ENCODE data around the gene HJV. TPM values are rescaled to one million over a fixed set of nuclear protein-coding genes. Genes with fewer than 3 reads are reported as not detected.

The HJV gene
- polyA plus RNA-seq, 3 donors: 0.07 to 0.21 (median 0.16) TPM

DNA sequence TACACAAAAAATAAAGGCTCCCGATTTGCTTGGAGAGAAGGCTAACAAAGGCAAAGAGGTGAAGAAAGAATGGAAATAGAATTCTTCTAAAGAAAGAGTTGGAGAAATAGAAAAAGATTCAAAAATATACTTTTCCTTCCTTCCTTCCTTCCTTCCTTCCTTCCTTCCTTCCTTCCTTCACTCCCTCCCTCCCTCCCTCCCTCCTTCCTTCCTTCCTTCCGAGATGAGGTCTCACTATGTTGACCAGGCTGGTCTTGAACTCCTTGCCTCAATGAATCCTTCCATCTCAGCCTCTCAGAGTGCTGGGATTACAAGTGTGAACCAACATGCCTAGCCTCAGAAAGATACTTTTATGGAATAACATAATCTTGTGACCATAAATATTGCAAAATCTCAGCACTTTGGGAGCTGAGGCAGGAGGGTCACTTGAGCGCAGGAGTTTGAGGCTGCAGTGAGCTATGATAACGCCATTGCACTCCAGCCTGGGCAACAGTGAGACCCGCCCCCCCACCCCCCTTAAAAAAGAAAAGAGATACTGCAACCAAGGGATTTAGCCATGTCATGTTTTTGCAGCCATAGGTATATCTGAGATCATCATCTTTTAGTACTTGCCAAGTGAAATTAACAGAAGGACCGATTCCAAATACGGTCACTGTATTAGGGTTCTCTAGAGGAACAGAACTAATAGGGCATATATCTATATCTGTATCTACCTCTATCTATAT is 1.0 kb upstream of the HJV start:
- no peak for DNase-seq (ENCODE audit: low read depth in 3 of 3, low spot score in 2 of 3)

DNA sequence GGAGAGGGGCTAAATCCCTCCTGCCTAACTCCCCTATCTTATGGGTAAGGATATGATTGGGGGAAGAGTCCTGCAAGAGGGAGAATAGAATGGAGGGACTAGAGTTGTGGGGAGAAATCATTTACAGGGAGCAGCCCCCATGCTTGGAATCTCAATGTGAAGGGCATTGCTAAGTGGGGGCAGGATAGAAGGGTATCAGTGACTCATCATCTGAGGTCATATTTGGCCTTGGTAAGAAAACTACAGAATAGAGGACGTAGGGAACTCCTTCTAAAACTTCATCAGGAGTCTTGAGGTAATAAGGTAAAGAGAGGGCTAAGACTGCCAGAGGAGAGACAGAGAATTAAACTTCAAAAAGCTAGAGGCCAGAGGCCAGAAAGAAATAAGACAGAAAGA is 487 bp downstream of the HJV start:
- no peak for DNase-seq (ENCODE audit: low read depth in 3 of 3, low spot score in 2 of 3)

DNA sequence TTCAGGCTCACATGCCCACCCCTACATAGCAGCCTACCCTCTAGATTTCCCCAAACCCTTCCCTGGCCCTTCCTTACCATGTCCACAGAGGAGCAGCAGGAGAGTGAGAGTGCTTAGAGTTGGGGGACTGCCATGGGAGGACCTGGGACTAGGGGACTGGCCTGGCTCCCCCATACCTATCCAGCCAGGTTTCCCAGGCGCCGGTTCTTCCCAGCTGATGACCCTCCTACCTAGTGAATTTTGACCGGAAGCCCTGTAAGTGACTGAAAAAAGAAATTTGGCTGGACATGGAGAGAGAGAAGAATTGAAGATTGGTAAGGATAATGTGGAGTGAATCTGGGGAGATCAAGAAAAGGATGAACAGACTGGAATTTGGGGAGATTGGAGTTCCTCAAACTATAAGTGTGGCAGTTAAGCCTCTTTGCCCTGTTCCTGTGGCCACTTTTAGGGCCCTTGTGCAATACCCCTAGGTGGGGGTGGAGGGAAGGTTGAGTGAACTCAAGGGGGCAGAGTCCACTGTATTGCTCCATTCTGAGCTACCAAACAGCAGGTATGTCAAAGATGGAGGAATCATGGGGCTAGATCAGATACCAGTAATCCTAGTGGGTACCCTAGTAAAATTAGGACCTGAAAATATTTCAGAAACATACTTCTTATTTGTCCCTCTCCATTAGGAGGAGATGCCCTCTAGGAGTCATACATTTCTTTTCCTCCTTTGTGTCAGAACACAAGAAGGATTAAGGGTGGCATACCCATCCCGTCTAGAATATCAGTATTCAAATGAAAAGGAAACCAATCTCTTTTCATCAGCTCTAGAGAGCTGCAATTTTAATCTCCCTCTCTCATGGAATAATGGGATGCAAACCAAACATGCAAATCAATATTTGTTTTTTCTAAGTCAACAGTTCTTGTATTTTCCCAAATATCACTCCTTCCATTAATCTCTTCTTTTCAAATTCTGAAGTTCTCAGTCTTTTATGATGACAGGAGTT is 1.2 kb downstream of the HJV start:
- no peak for DNase-seq (ENCODE audit: low read depth in 3 of 3, low spot score in 2 of 3)

DNA sequence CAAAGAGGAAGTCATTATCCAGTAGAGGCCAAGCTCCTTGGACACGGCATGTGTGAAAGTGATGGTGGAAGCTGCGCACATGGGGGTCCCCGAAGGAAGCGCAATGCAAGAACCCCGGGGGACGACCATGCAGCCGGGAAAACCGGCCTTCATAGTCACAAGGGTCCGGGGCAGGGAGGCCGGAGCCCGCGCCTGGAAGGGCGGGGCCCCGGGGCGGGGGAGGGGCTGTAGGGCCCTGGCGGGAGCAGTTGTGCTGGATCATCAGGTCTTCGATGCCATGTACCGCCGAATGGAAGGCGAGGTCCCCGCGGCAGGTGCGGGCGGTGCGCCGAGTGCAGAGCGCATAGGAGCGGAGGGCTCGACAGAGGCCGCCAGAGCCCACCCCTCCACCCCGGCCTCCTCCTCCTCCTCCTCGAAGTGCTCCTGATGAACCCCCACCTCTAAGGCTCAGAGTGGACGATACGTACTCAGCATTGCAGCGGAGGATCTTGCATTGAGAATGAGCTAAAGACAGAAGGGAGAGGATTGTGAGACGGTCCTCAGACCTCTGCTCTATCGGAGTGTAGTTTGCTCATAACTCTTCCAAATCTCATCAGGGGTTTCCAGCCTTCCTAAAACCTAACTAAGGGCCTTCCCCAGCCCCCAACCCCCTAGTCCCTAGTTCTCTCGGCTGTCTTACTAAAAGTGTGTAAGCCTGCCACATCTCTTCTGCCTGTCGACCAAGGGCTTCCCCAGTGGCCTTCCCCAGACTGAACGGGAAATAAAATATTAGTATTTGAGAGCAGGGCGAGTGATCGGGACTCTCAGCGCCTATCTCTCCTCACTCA is 2.1 kb downstream of the HJV start:
- DNase-seq (ENCODE audit: low read depth in 3 of 3, low spot score in 2 of 3): no peak

DNA sequence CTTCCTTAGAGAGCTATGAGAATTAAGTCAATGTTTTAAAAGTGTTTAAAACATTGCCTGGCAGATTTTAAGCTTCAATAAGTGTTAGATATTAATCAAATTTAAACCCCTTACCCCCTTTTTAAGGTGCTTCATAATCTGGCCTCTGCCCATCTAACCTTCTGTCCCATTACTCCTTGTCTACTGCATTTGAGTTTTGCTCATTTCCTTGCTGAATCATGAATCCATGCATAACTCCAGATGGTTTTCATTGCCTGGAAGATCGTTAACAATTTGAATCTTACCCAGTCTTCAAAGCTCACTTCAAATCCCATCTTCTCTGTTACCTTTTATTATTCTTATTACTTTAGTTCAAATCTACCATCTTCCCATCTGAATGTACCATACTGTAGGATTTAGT is 4.6 kb downstream of the HJV start:
- no peak for DNase-seq (ENCODE audit: low read depth in 3 of 3, low spot score in 2 of 3)

DNA sequence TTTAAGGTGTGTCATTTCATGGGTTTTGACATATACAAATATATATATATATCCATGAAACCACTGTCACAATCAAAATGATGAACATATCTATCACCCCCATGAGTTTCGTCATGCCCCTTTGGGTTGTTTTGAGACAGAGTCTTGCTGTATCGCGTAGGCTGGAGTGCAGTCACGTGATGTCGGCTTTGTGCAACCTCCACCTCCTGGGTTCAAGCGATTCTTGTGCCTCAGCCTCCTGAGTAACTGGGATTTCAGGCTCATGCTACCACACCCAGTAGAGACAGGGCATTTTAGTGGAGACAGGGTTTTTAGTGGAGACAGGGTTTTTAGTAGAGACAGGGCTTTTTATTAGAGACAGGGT is 8.0 kb downstream of the HJV start:
- no peak for DNase-seq (ENCODE audit: low read depth in 3 of 3, low spot score in 2 of 3)

DNA sequence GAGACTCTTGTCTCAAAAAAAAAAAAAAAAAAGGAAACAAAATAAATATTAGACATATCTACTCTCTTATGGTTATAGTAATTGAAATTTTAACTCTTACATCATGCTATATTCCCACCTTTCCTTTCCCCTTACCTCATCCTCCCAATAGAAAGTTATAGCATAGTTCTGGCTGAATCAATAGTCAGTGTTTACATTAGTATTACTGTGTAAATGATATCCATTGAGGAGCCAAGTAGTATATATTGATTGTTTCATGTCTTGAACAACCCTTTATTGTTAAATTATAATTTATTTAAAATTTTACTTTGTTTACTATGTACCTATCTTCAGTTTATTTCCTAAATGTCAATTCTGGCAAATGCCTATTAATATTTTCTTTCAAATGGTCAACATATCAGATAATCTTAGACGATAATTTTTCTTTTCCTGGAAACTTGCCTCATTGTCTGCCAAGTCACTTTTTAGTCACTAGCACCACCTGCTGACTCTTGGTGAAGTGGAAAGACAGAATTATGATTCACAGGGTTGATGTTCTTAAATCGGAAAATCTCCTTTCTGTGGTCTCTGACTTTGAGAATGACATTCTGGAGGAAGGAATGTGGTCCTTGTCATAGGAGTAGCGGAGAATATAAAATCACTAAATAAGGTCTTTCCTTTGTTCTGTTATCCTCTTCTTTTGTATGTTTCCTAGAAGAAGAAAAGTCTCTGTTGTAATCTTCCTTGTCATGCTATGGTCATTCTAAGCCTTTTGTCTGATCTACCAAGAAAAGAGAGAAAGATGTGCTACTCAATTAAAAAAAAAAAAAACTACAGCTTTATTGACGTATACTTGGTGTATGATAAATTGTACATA is 8.6 kb downstream of the HJV start:
- peak in 1 of 3 donors; percentile 60 for DNase-seq (ENCODE audit: low read depth in 3 of 3, low spot score in 2 of 3)

DNA sequence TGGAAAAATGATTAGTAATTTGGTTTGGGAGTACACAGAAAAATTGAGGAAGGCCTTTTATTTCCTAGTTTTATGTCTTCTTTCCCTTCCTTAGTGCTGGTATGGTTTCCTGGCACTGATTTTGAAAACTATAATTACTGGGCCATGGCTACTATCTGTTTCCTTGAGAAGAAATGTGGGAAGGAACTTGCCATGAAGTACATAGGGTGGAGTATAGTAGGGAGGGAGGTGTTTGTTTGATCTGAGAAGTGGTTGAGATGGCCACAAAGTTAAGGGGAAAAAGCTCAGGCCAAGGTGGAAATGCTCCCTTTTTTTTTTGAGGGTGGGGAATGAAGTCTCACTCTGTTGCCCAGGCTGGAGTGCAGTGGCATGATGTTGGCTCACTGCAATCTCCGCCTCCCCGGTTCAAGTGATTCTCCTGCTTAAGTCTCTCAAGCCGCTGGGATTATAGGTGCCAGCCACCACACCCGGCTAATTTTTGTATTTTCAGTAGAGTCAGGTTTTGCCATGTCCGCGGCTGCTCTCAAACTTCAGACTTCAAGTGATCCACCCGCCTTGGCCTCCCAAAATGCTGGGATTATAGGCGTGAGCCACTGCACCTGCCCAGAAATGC is 11.3 kb downstream of the HJV start:
- no peak for DNase-seq (ENCODE audit: low read depth in 3 of 3, low spot score in 2 of 3)

DNA sequence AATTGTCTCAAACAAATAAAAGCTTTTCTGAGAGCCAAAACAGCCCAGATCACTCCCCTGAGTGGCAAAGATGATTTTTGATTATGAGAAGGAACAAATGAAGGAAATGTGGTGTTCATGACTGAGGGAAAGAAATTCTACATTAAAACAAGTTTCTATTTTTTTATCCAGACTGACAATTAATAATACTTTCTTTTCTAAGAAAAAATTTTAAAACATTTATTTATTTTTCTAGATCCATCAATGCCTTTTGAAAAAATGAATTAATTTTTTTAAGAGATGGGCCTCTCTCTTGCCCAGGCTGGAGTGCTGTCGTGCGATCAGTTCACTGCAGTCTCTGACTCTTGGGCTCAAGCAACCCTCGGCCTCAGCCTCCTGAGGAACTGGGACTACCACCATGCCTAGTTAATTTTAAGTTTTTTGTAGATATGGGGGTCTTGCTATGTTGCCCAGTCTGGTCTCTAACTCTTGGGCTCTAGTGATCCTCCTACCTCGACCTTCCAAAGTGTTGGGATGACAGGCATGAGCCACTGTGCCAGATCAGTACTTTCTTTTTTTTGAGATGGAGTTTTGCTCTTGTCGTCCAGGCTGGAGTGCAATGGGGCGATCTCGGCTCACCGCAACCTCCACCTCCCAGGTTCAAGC is 13.9 kb downstream of the HJV start:
- no peak for DNase-seq (ENCODE audit: low read depth in 3 of 3, low spot score in 2 of 3)

DNA sequence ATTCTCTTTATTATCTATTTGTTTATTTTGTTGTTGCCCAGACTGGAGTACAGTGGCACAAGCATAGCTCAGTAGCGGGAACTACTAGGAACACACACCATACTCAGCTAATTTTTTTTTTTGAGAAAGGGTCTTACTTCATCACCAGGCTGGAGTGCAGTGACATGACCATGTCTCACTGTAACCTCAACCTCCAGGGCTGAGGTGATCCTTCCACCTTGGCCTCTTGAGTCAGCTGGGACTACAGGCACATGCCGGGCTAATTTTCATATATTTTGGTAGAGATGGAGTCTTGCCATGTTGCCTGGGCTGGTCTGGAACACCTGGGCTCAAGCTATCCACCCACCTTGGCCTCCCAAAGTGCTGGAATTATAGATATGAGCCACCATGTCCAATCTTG is 19.8 kb downstream of the HJV start:
- no peak for DNase-seq (ENCODE audit: low read depth in 3 of 3, low spot score in 2 of 3)

DNA sequence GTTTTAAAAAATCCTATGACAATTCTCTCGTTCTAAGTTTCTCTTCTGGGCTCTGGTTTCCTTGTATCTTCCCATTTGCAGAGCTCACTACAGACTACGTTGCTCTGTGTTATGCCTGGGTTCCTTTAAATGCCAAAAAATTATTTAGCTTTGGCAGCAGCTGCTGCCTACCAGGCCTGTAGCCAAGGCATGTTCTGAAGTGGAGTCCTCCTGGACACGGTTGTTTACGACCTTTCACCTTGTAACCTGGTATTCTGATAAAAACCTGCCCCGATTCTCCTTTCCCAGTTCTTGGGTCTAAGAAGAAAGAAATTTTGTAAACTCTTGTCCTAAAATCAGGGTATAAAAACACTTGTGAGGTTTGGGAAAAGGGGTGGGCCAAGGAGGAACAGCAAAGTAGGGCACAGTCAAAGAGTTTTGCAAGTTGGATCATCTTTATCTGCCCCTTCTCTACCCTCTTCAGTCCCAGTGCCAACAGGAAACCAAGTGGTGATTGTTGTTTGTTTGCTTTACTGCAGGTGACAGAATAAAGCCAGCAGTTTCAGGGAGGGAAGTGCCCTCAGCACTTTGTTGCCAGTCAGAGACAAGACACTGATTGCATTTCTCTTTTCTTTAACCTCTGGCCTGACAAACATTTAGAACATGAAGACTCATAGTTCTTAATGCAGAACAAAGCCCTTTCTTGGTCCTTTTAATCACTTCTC is 22.1 kb downstream of the HJV start:
- no peak for DNase-seq (ENCODE audit: low read depth in 3 of 3, low spot score in 2 of 3)

DNA sequence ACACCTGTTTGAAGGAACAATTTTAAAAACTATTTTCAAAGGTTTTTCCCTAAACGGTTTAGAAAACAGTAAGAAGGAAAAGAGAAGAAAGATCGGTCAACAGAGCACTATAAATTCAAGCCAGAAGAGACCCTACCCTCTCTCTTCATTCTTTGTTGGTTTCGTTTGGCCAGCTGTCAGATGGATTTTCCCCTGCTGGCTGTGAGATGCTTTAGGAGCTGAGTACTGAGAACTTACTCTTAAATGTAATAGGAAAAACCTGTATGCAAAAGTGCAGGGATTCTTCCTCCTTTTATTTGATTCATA is 23.9 kb downstream of the HJV start:
- no peak for DNase-seq (ENCODE audit: low read depth in 3 of 3, low spot score in 2 of 3)

DNA sequence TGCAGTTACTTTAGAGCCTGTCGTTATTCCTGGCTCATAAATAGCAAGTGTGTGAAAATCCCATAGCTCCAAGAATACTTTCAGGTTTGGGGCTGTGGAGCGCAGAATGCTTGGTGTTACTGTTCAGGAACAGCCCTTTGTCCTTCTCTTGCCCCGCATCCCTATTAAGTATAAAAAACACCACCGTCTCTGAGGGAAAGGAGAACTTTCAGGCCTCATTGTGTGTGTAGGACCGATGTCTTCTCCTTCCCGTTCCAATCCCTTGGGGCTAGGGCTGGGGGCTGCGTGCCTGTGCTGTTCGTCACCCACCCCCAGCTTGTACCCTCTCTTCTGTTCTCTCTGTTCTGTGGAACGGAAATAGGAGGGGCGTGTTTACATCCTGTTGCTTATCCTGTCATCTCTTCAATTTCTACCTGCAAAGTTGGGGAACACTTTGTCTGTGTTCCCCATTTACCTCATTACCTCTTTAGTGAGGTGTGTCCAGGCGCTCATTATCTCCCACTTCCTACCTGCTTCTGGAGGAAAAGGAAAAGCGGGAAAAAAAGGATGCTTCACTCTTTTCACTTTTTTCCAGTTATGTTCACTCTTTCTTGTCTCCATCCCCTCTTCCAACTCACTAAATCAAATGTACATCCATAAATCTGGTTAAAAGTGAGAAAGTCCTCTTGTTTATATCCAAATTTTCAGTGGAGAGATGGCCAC is 24.4 kb downstream of the HJV start:
- DNase-seq (ENCODE audit: low read depth in 3 of 3, low spot score in 2 of 3): no peak

DNA sequence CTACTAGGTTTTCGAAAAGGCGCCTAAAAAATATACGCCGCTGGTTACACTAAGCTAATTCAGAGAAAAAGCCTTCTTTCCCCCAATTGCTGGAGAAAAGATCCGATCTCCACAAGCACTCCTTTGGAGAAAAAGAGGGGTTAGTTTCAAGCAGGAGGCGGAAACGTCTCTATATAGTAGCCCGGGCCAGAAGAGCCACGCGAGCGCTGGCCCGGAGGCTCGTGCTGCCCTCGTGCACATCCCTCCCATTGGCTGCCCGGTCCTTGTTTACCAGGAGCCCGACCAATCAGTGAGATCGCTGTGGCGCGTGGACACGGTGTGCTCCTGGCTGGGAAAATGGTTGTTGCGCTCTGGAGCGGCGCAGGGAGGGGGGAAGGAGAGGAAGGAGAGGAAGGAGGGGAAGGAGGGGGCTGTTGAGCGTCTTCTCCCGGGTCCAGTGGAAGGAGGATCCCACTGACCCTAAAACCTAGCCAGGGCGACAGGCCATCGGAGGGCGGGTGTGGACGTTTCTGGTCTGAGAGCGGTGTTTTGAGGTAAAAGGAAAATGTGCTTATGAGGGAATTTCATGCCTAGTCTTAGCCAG is 25.0 kb downstream of the HJV start, which contains the start of gene TXNIP:
TXNIP (minus strand) TSS at position 147 of the 583 bp plus-strand sequence. CDS start 313 bp downstream, outside the sequence.
- DNase-seq (ENCODE audit: low read depth in 3 of 3, low spot score in 2 of 3): peak; percentile 92 to 98 (median 97)

DNA sequence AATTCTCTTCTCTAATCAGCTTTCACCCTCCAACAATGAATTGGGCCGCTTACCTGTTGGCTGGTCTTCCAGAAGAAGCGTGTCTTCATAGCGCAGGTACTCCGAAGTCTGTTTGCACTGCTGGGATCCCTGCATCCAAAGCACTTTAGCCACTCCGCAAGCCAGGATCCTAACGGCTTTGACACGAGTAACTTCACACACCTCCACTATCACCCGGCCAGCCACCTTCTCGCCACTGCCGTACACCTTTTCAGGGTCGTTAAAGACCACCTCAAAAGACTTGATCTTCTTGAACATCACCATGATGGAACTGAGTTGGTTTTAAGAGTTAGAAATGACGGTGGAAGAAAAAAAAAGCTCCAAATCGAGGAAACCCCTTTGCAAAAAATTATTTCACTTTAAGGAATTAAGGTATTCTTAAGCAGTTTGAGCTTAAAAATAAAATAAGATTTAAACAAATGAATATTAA is 25.5 kb downstream of the HJV start:
- DNase-seq (ENCODE audit: low read depth in 3 of 3, low spot score in 2 of 3): no peak

DNA sequence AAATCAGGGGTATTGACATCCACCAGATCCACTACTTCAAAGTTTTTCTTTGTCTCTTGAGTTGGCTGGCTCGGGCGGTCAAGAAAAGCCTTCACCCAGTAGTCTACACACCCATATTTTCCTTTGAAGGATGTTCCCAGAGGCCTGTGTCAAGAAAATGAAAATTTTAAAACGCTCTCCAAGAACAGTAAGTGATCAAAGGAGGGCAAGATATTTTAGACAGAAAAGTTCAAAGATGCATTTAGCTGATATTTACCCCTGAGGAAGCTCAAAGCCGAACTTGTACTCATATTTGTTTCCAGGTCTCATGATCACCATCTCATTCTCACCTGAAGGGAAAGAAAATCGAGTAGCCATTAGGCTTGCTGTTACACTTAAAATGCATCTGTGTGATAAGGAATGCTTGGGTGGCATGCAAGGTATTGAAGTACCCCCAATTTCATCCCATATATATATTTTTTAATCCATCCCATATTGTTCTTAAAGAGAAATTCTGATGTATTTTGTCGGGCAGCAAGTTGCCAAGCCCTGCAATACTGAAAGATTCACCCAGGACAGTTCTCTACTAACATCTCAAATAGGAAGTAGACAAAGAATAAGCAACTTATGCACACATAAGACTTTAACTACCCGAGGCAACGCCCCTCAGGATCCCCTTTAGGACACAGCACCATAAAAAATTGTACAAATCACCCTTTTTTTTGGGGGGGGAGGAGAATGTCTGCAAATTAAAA is 26.2 kb downstream of the HJV start:
- no peak for DNase-seq (ENCODE audit: low read depth in 3 of 3, low spot score in 2 of 3)

Measured in right renal cortex interstitium (tissue), 3 donors.